HG03060 (cell line): ENCODE data around the gene APEH.

Experiments used
- ATAC-seq: cut with Tn5 transposase; IDR thresholded peaks from one replicate; pipeline ENCODE4 v1.9.1; 2021; ENCODE audit warnings: low read depth, moderate number of reproducible peaks; ENCODE audit not compliant: unreplicated experiment

The APEH gene

GRCh38 chr3:49723628-49724551, 49.7 kb downstream of the APEH start, which contains the start of gene GMPPB:
Gene GMPPB (minus strand): TSS chr3:49723951. CDS start chr3:49723726, 225 bp downstream.
- peak; percentile 60 for ATAC-seq

GRCh38 chr3:49724586-49724985, 50.4 kb downstream of the APEH start:
- ATAC-seq, result no peak

GRCh38 chr3:49725906-49726681, 51.9 kb downstream of the APEH start:
- no peak for ATAC-seq

GRCh38 chr3:49727154-49727923, 53.2 kb downstream of the APEH start:
- ATAC-seq, result no peak

GRCh38 chr3:49727924-49728361, 53.8 kb downstream of the APEH start:
- no peak for ATAC-seq

GRCh38 chr3:49729966-49730609, 55.9 kb downstream of the APEH start:
- ATAC-seq, result no peak

- no peak for ATAC-seq
Measured at GRCh38 chr3:49732597-49732996, 58.4 kb downstream of the APEH start.

- ATAC-seq, result no peak
Measured at GRCh38 chr3:49733551-49733950, 59.4 kb downstream of the APEH start.
